Aorta (tissue), 5 donors: Measurements from ENCODE around the gene ARHGAP15. TPM values are rescaled to one million over a fixed set of nuclear protein-coding genes. Genes with fewer than 3 reads are reported as not detected.

ENCODE experiments used
- ATAC-seq: fragments of 200-7000 bp; cut with Tn5 transposase; one replicate; pipeline ENCODE4 v1.9.1; 2022; ENCODE audit warnings: moderate library complexity; ENCODE audit not compliant: low FRiP score
- DNase-seq, 2 donors: peaks; one replicate each; pipeline ENCODE4 v3.0.0-alpha.2; 2020
- H3K27ac ChIP-seq, 2 donors: one replicate each; pipeline ENCODE4 v1.5.1; 2013; ENCODE audit warnings: low read length in 2 of 2, mild to moderate bottlenecking in 2 of 2, moderate library complexity in 2 of 2, control low read depth in 1 of 2, inconsistent platforms in 1 of 2, low read depth in 1 of 2
- H3K27me3 ChIP-seq, 2 donors: one replicate each; pipeline ENCODE4 v1.6.1; 2013; ENCODE audit warnings: control low read depth in 1 of 2, low read length in 1 of 2, mild to moderate bottlenecking in 1 of 2, moderate library complexity in 1 of 2; ENCODE audit not compliant: insufficient read depth in 2 of 2, control insufficient read depth in 1 of 2
- H3K36me3 ChIP-seq, 2 donors: one replicate each; pipeline ENCODE4 v1.6.1; 2013; ENCODE audit warnings: control low read depth in 1 of 2, low read length in 1 of 2, mild to moderate bottlenecking in 1 of 2; ENCODE audit not compliant: insufficient read depth in 2 of 2, control insufficient read depth in 1 of 2
- H3K4me1 ChIP-seq, 2 donors: one replicate each; pipeline ENCODE4 v1.6.1; 2013; ENCODE audit warnings: low read length in 2 of 2, control low read depth in 1 of 2, mild to moderate bottlenecking in 1 of 2, moderate library complexity in 1 of 2; ENCODE audit not compliant: insufficient read depth in 2 of 2, control insufficient read depth in 1 of 2
- H3K4me3 ChIP-seq, 2 donors: one replicate each; pipeline ENCODE4 v1.5.1; 2013; ENCODE audit warnings: low read length in 2 of 2, control low read depth in 1 of 2, mild to moderate bottlenecking in 1 of 2
- H3K9me3 ChIP-seq: one replicate; pipeline ENCODE4 v1.6.1; 2013; ENCODE audit warnings: mild to moderate bottlenecking, low read length; ENCODE audit not compliant: control insufficient read depth
- WGBS, 2 donors: extraction: QIAGEN DNeasy Blood & Tissue Kit; methylation state at CpG; one replicate each; pipeline ENCODE4 v1.1.7; 2013; 5-methylcytosine and 5-hydroxymethylcytosine counted together
- intact Hi-C, 2 donors: fragments of 100-400 bp; cut with DNase I; formaldehyde crosslinking; loops; one replicate each; pipeline versions ENCODE4 v1.14.2 to v1.15.0; 2022
- polyA plus RNA-seq, 2 donors: library from polyadenylated mRNA; stranded (reverse); fragments of 200-250 nt; gene quantifications; one replicate each; pipeline ENCODE4 v1.2.3, GENCODE V29; 2013
- total RNA-seq, 2 donors: library from RNA; stranded (reverse); fragmentation: NEBNext Ultra II Directional; extraction: Animal tissue kit (Norgen Biotek cat#: 25700); gene quantifications; one replicate each; pipeline ENCODE4 v1.2.1, GENCODE V29; 2021
- donor health status: healthy with polysubstance abuse.
- donor health status: Bipolar disorder and iron deficiency.
- donor health status: DM: no; HTN: no; CAD: no.
- donor health status: DM: no; HTN: no; CAD: no.
- donor health status: DM: yes; HTN: yes; CAD: no.

The ARHGAP15 gene
- total and polyA plus RNA-seq, 4 donors, result 9.8 to 26.2 (median 12.8) TPM

DNA sequence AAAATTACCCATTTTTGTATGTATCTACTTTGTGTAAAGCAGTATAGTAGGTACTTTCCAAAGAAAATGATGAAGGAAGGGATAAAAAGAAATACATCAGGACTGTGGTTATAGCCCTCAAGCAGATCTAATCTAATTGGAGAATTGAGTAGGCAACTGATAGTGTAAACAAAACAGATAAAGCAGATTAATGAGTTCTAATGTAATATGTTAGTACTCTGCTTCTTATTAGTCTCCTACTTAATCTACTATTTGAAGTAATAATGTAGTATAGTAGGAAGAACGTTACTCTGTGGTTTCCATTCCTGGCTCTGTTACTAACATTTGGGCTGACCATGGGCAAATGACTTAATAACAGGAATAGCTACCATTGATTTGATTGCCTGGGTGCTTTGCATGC, 250.7 kb downstream of the ARHGAP15 start:
- 90 to 97% methylated on average over 1 of the region's 1 CpG for WGBS, 2 donors

DNA sequence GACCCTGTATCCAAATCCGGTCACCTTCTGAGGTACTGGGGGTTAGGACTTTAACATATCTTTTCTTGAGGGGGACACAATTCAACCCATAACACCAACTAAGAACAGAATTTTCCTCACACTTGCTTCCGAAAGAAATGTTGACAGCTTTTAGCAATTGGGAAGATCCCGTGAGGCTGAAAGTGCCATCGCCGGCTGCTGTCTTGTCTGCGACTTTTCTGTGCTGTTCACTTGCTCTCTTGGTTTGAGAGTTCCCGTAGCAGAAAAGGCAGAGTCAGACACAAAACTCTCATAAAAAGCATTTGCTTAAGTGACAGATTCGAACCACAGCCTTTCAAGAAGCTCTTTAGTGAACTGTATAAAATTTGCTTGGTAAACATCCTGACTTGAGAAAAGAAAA, 253.4 kb downstream of the ARHGAP15 start:
- H3K27me3 ChIP-seq, result no peaks in the 10 kb centered on the region
- no peaks in the 10 kb centered on the region for H3K36me3 ChIP-seq
- 91 to 94% methylated on average over 8 of the region's 8 CpGs for WGBS, 2 donors
- no peak overlapping the region for H3K27ac ChIP-seq
- ATAC-seq, result no peak
- DNase-seq, result peak in 1 of 2 donors; percentile 43
- H3K9me3 ChIP-seq, result no peaks in the 10 kb centered on the region
- H3K4me1 ChIP-seq, result no peaks in the 10 kb centered on the region
- intact Hi-C loops, result no loop called here
- no peak overlapping the region for H3K4me3 ChIP-seq

More for the DNA sequence above, 250.7 kb downstream of the ARHGAP15 start:
- intact Hi-C loops, result no loop called here
- Histone ChIP-seq H3K27me3 (no peaks in the 10 kb centered on the region), H3K4me1 (no peaks in the 10 kb centered on the region), H3K9me3 (no peaks in the 10 kb centered on the region), H3K4me3 (no peak overlapping the region), H3K27ac (no peak overlapping the region), H3K36me3 (no peaks in the 10 kb centered on the region)
- no peak for ATAC-seq
- no peak for DNase-seq

DNA sequence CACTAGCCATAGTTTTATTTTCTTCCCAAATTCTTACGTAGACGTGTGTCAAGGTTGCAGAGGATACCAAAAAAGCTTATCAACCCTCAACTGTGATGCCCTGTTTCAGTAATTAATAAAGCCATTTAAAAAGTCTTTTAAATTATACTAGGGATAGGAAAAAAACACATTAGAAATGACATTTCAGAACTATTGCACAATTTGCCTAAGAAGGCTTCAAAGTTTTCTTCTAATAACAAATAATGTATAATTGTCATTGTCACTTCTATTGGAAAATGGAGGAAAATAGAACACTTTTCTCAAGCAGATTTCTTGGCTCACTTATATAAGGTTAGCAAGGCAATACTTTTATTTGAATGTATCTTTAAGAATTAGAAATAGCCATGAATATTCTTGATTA, 253.8 kb downstream of the ARHGAP15 start:
- H3K27me3 ChIP-seq, result no peaks in the 10 kb centered on the region
- DNase-seq (no peak), ATAC-seq (no peak)
- intact Hi-C loops, result no loop called here
- no peaks in the 10 kb centered on the region for H3K4me1 ChIP-seq
- H3K36me3 ChIP-seq, result no peaks in the 10 kb centered on the region
- H3K27ac ChIP-seq, result no peak overlapping the region
- WGBS, 2 donors, result 84 to 92% methylated on average over 2 of the region's 2 CpGs
- no peak overlapping the region for H3K4me3 ChIP-seq
- no peaks in the 10 kb centered on the region for H3K9me3 ChIP-seq

DNA sequence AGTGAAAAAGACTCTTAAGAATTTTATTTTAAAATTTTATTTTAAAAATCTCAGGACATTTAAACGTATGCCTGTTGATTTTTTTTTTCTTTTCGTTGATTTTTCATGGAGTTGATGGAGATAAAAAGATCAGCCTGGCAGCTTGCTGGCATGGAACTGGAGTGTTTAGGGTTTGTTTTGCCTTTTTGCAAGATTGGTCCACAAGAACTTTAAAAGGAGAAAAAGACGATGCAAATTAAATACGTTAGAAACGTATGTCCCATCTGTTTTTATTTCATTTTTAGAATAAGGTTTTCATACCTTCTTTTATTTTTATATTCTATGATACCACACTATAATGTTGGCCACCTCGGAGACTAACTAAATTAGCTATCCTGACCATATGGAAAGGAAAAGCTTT, 254.9 kb downstream of the ARHGAP15 start:
- no peaks in the 10 kb centered on the region for H3K27me3 ChIP-seq
- intact Hi-C loops, result no loop called here
- DNase-seq, result no peak
- H3K27ac ChIP-seq, result no peak overlapping the region
- H3K9me3 ChIP-seq, result no peaks in the 10 kb centered on the region
- no peaks in the 10 kb centered on the region for H3K4me1 ChIP-seq
- H3K36me3 ChIP-seq, result no peaks in the 10 kb centered on the region
- no peak overlapping the region for H3K4me3 ChIP-seq
- 86 to 87% methylated on average over 6 of the region's 6 CpGs for WGBS, 2 donors
- no peak for ATAC-seq

DNA sequence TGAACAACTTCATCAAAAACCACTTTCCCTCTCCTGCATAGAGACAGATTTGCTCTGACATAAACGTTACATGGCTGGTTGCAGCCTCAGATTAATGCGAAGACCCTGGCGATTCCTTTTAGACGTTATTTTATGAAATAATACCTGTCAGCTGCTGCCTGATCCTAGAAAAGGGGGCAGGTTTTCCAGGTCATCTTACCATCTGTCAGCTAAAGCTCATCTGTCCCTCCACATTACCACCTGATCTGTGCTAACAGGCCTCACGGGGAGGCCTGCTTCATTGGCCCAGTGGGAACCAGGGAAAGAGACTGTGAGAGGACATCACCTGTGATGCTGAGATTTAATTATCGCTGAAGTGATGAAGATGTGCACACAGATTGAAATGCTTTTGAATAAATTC, 261.0 kb downstream of the ARHGAP15 start:
- intact Hi-C loops, result no loop called here
- H3K9me3 ChIP-seq, result no peaks in the 10 kb centered on the region
- no peak for ATAC-seq
- H3K4me1 ChIP-seq, result no peaks in the 10 kb centered on the region
- no peak for DNase-seq
- WGBS, 2 donors, result 92 to 93% methylated on average over 6 of the region's 6 CpGs
- no peaks in the 10 kb centered on the region for H3K27me3 ChIP-seq
- no peak overlapping the region for H3K4me3 ChIP-seq
- no peaks in the 10 kb centered on the region for H3K36me3 ChIP-seq
- H3K27ac ChIP-seq, result no peak overlapping the region

DNA sequence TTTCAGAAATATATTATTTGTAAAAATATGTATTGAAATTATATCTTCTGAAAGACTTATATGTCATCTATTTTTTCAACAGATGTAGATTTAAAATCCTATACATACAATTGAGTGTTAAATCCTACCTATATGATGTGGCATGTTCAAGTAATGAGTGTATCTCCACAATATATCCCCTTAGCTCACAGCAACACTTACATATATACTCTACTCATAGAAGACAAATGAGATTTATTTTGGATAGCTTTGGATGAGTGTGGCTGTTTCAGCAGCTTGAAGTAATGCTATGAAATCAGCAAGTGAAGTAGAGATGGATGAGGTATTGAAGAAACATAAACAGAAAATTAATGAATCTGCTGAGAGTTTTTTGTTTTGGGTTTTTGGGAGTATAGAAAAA, 263.1 kb downstream of the ARHGAP15 start:
- Histone ChIP-seq H3K4me1 (no peaks in the 10 kb centered on the region), H3K4me3 (no peak overlapping the region), H3K27ac (no peak overlapping the region), H3K27me3 (no peaks in the 10 kb centered on the region), H3K36me3 (no peaks in the 10 kb centered on the region), H3K9me3 (no peaks in the 10 kb centered on the region)
- no peak for DNase-seq
- intact Hi-C loops, result no loop called here
- no peak for ATAC-seq

DNA sequence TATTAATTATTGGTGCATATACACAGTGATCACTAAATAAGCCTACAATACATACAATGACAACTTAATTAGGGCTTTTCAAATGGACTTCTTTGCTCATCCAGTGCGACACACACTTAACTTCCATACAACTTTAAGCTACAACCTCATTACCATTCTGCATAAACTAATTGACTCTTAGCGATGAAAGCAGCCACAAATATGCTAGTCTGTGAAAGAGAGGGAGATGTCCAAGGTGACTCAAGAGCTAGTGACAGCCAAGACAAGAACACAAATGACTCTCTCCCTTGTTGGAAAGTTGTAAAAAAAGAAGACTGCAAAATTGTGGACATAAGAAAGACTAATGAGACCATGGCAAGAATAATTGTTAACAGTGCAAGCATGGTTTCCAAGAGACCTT, 264.8 kb downstream of the ARHGAP15 start:
- ATAC-seq, result no peak
- H3K36me3 ChIP-seq, result no peaks in the 10 kb centered on the region
- no peaks in the 10 kb centered on the region for H3K9me3 ChIP-seq
- H3K4me1 ChIP-seq, result no peaks in the 10 kb centered on the region
- H3K27me3 ChIP-seq, result no peaks in the 10 kb centered on the region
- 99% methylated on average over 2 of the region's 2 CpGs for WGBS, 2 donors
- no peak overlapping the region for H3K4me3 ChIP-seq
- no peak for DNase-seq
- no peak overlapping the region for H3K27ac ChIP-seq
- intact Hi-C loops, result no loop called here

DNA sequence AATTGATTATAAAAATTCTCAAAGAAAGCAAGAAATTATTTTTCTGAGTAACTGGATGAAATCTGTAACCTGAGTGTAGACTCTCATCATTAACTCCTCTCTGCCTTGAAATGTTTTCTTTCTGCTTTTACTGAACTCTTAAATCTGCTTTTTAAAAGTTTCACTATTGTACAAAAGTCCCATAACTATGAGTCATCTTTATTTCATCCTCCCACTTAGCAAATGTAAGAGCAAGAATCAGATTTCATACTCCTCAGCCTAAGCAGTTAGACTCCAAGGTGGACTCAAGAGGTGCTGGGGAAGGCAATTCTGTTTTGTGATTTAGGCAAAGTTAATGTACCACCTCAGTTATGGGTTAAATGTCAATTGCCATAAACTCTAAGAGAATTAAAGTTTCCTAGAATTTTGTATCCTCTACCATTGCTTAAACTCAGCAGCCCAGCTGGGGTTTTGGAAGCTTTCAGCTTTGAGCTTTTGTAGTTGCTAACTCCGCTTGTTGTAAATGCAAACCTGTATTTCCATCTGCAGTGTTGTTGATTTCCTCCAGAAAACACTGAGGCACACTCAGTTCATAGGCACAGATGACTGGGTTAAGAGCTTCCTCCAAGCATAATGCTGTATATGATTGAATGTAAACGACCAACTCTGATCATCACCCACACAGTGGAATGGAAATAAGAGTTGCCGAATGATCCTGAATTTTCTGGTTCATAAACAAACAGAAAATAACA, 268.8 kb downstream of the ARHGAP15 start:
- H3K4me1 ChIP-seq, result no peaks in the 10 kb centered on the region
- H3K4me3 ChIP-seq, result no peak overlapping the region
- no peaks in the 10 kb centered on the region for H3K9me3 ChIP-seq
- intact Hi-C loops, result no loop called here
- no peak for DNase-seq
- no peak overlapping the region for H3K27ac ChIP-seq
- no peaks in the 10 kb centered on the region for H3K36me3 ChIP-seq
- 91% methylated on average over 3 of the region's 3 CpGs for WGBS, 2 donors
- no peaks in the 10 kb centered on the region for H3K27me3 ChIP-seq
- no peak for ATAC-seq

DNA sequence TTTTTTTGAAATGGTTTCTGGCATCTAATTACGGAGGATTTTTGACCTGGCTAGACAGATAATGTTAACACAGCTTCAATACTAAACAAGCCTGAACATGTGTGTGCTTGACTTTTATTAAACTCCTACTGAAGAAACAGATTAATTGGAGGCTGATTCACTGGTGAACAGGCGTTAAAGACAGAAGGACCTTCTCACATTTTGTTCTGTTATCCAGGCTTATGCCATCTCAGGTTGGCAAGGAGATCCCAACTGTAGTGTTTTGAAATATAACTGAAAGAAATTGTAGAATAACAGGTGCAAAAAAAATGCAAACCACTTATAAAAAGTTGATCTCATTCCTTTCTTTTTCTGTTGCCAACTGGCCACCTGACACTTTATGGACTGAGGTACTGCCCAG, 269.6 kb downstream of the ARHGAP15 start:
- no peak overlapping the region for H3K27ac ChIP-seq
- H3K4me1 ChIP-seq, result no peaks in the 10 kb centered on the region
- H3K4me3 ChIP-seq, result no peak overlapping the region
- 75 to 79% methylated on average over 2 of the region's 2 CpGs for WGBS, 2 donors
- intact Hi-C loops, result no loop called here
- ATAC-seq, result no peak
- H3K9me3 ChIP-seq, result no peaks in the 10 kb centered on the region
- H3K27me3 ChIP-seq, result no peaks in the 10 kb centered on the region
- H3K36me3 ChIP-seq, result no peaks in the 10 kb centered on the region
- no peak for DNase-seq
